Left ventricle myocardium inferior (tissue), 1 donor: ENCODE data around the gene CCIN. TPM values are rescaled to one million over a fixed set of nuclear protein-coding genes. Genes with fewer than 3 reads are reported as not detected.
"Not testable (repeated sequence)": the region's sequence is repeated elsewhere in the genome, so short reads cannot be mapped to it uniquely, and the experiment has no call there.

Experiments used
- DNase-seq: peaks from one replicate; pipeline ENCODE4 v3.0.0-alpha.2; 2020
- H3K27ac ChIP-seq: fragments of 200-600 bp; replicated peaks from 2 replicates; pipeline ENCODE4 v1.8.0; 2021
- H3K27me3 ChIP-seq: fragments of 200-600 bp; 2 replicates; pipeline ENCODE4 v1.8.0; 2021; ENCODE audit warnings: low read depth
- H3K36me3 ChIP-seq: fragments of 200-600 bp; 2 replicates; pipeline ENCODE4 v1.8.0; 2021
- H3K4me1 ChIP-seq: fragments of 200-600 bp; 2 replicates; pipeline ENCODE4 v1.8.0; 2021
- H3K4me3 ChIP-seq: fragments of 200-600 bp; 2 replicates; pipeline ENCODE4 v1.8.0; 2021; ENCODE audit warnings: mild to moderate bottlenecking, moderate library complexity
- H3K9me3 ChIP-seq: fragments of 200-600 bp; replicated peaks from 2 replicates; pipeline ENCODE4 v1.8.0; 2021
- CTCF ChIP-seq: fragments of 200-600 bp; IDR thresholded peaks from 2 replicates; pipeline ENCODE4 v1.8.0; 2021; ENCODE audit warnings: antibody characterized with exemption, mild to moderate bottlenecking, borderline replicate concordance
- intact Hi-C: fragments of 100-400 bp; cut with micrococcal nuclease; formaldehyde crosslinking; loops from one replicate; pipeline ENCODE4 v1.11.0; 2022
- total RNA-seq: library from RNA; stranded (reverse); fragmentation: NEBNext Ultra II Directional; extraction: Animal tissue kit (Norgen Biotek cat#: 25700); gene quantifications from one replicate; pipeline ENCODE4 v1.2.1, GENCODE V29; 2021
- donor health status: DM: no; HTN: yes; CAD: no; lungs with severe emphysema.

Gene CCIN
- total RNA-seq, 1 donor from 2014 or later: not detected

GRCh38 chr9:36158122-36158521 is 11.1 kb upstream of the CCIN start:
- H3K4me1 ChIP-seq: peaks cover 30% of the 10 kb centered on the region
- no peaks in the 10 kb centered on the region for H3K27me3 ChIP-seq

GRCh38 chr9:36158917-36159316 is 10.3 kb upstream of the CCIN start:
- no peaks in the 10 kb centered on the region for H3K27me3 ChIP-seq
- peak overlapping the region; percentile 85 for H3K27ac ChIP-seq
- H3K36me3 ChIP-seq: no peaks in the 10 kb centered on the region
- no peak overlapping the region for H3K4me3 ChIP-seq
- no peak for DNase-seq
- no peak for TF ChIP-seq CTCF
- peaks cover 6% of the 10 kb centered on the region for H3K9me3 ChIP-seq
- H3K4me1 ChIP-seq: peaks cover 37% of the 10 kb centered on the region
- intact Hi-C loops: no loop called here

More at GRCh38 chr9:36158122-36158521, 11.1 kb upstream of the CCIN start:
- H3K36me3 ChIP-seq: no peaks in the 10 kb centered on the region
- peak overlapping the region; percentile 85 for H3K27ac ChIP-seq
- intact Hi-C loops: no loop called here
- no peak for DNase-seq
- no peak overlapping the region for H3K4me3 ChIP-seq
- H3K9me3 ChIP-seq: peaks cover 6% of the 10 kb centered on the region
- no peak for TF ChIP-seq CTCF

GRCh38 chr9:36159509-36159908 is 9.7 kb upstream of the CCIN start:
- intact Hi-C loops, H3K27me3 ChIP-seq, H3K36me3 ChIP-seq, H3K4me3 ChIP-seq, H3K9me3 ChIP-seq, DNase-seq: not testable (repeated sequence)
- Histone ChIP-seq H3K27ac (peak overlapping the region; percentile 85), H3K4me1 (peaks cover 31% of the 10 kb centered on the region)

- H3K9me3 ChIP-seq, H3K36me3 ChIP-seq, DNase-seq, H3K4me3 ChIP-seq, H3K27me3 ChIP-seq: not testable (repeated sequence)
- Histone ChIP-seq H3K4me1 (peaks cover 27% of the 10 kb centered on the region), H3K27ac (peak overlapping the region; percentile 85)
- intact Hi-C loops: loop anchor here (5.0 kb wide), 1 partner anchor 58 kb away; no protein-coding TSS in a partner anchor
These were observed 9.1 kb upstream of the CCIN start for GRCh38 chr9:36160126-36160525.

- Histone ChIP-seq H3K9me3 (peaks cover 6% of the 10 kb centered on the region), H3K36me3 (no peaks in the 10 kb centered on the region), H3K27ac (peak overlapping the region; percentile 83), H3K27me3 (peaks cover 4% of the 10 kb centered on the region), H3K4me3 (no peak overlapping the region), H3K4me1 (peaks cover 35% of the 10 kb centered on the region)
- DNase-seq: no peak
- intact Hi-C loops: loop anchor here (5.0 kb wide), 1 partner anchor 59 kb away; no protein-coding TSS in a partner anchor
- TF ChIP-seq CTCF: no peak
These were observed 8.0 kb upstream of the CCIN start for GRCh38 chr9:36161187-36161586.

GRCh38 chr9:36162211-36162738 is 6.9 kb upstream of the CCIN start:
- H3K27ac ChIP-seq: peak overlapping the region; percentile 83

More at GRCh38 chr9:36162211-36162738, 6.9 kb upstream of the CCIN start:
- H3K4me3 ChIP-seq: no peak overlapping the region
- TF ChIP-seq CTCF: no peak
- H3K9me3 ChIP-seq: no peaks in the 10 kb centered on the region
- DNase-seq: no peak
- H3K4me1 ChIP-seq: peaks cover 43% of the 10 kb centered on the region
- H3K27me3 ChIP-seq: peaks cover 6% of the 10 kb centered on the region
- H3K36me3 ChIP-seq: no peaks in the 10 kb centered on the region
- intact Hi-C loops: loop anchor here (5.0 kb wide), 1 partner anchor 60 kb away; no protein-coding TSS in a partner anchor
